ENCODE data around the gene LIMS1. TPM values are rescaled to one million over a fixed set of nuclear protein-coding genes. Genes with fewer than 3 reads are reported as not detected.
"Not testable (repeated sequence)": the region's sequence is repeated elsewhere in the genome, so short reads cannot be mapped to it uniquely, and the experiment has no call there.

LIMS1 gene
- total RNA-seq, 1 experiment from 2014 or later: 132 TPM

- DNase-seq (ENCODE audit: low read depth): not testable (repeated sequence)
These were observed 124.3 kb downstream of the LIMS1 start for GRCh38 chr2:108658553-108658952.

GRCh38 chr2:108661493-108661892 is 127.2 kb downstream of the LIMS1 start:
- peak; percentile 37 for DNase-seq (ENCODE audit: low read depth)

- peak; percentile 92 for DNase-seq (ENCODE audit: low read depth)
These were observed 127.9 kb downstream of the LIMS1 start for GRCh38 chr2:108662207-108662612.

GRCh38 chr2:108663346-108663745 is 129.1 kb downstream of the LIMS1 start:
- DNase-seq (ENCODE audit: low read depth): not testable (repeated sequence)

GRCh38 chr2:108664089-108664488 is 129.8 kb downstream of the LIMS1 start:
- not testable (repeated sequence) for DNase-seq (ENCODE audit: low read depth)

GRCh38 chr2:108664979-108665378 is 130.7 kb downstream of the LIMS1 start:
- DNase-seq (ENCODE audit: low read depth): not testable (repeated sequence)

- DNase-seq (ENCODE audit: low read depth): not testable (repeated sequence)
These were observed 131.7 kb downstream of the LIMS1 start for GRCh38 chr2:108665975-108666374.

GRCh38 chr2:108667140-108667539 is 132.9 kb downstream of the LIMS1 start:
- not testable (repeated sequence) for DNase-seq (ENCODE audit: low read depth)

- not testable (repeated sequence) for DNase-seq (ENCODE audit: low read depth)
These were observed 136.0 kb downstream of the LIMS1 start for GRCh38 chr2:108670282-108670681.

- DNase-seq (ENCODE audit: low read depth): not testable (repeated sequence)
These were observed 138.0 kb downstream of the LIMS1 start for GRCh38 chr2:108672200-108672805.

- not testable (repeated sequence) for DNase-seq (ENCODE audit: low read depth)
These were observed 142.3 kb downstream of the LIMS1 start for GRCh38 chr2:108676522-108676921.

- not testable (repeated sequence) for DNase-seq (ENCODE audit: low read depth)
These were observed 143.0 kb downstream of the LIMS1 start for GRCh38 chr2:108677239-108677744.

- peak; percentile 62 for DNase-seq (ENCODE audit: low read depth)
These were observed 144.0 kb downstream of the LIMS1 start for GRCh38 chr2:108678198-108678651.

GRCh38 chr2:108680805-108681204 is 146.5 kb downstream of the LIMS1 start:
- DNase-seq (ENCODE audit: low read depth): not testable (repeated sequence)

GRCh38 chr2:108688818-108689756 is 154.8 kb downstream of the LIMS1 start:
- DNase-seq (ENCODE audit: low read depth): not testable (repeated sequence)

- DNase-seq (ENCODE audit: low read depth): not testable (repeated sequence)
These were observed 155.7 kb downstream of the LIMS1 start for GRCh38 chr2:108690001-108690400.

GRCh38 chr2:108691447-108691846 is 157.2 kb downstream of the LIMS1 start:
- no peak for DNase-seq (ENCODE audit: low read depth)

GRCh38 chr2:108701208-108701607 is 166.9 kb downstream of the LIMS1 start:
- no peak for DNase-seq (ENCODE audit: low read depth)

GRCh38 chr2:108701806-108702205 is 167.5 kb downstream of the LIMS1 start:
- DNase-seq (ENCODE audit: low read depth): no peak

- DNase-seq (ENCODE audit: low read depth): no peak
These were observed 170.6 kb downstream of the LIMS1 start for GRCh38 chr2:108704871-108705270.

GRCh38 chr2:108707300-108707699 is 173.0 kb downstream of the LIMS1 start:
- no peak for DNase-seq (ENCODE audit: low read depth)

- not testable (repeated sequence) for DNase-seq (ENCODE audit: low read depth)
These were observed 182.7 kb downstream of the LIMS1 start for GRCh38 chr2:108716971-108717370.

Data from HT1080 (cell line).